Prostate gland (tissue), 2 donors: Measurements from ENCODE around the gene DPEP1.

Experiments
- CTCF ChIP-seq, 4 experiments: fragments of 200-600 bp in 2 of 4; fragments of 450-650 bp in 2 of 4; sonication (generic) in 2 of 4; IDR thresholded peaks; 1 replicate in 3 of 4; 2 replicates in 1 of 4; pipeline ENCODE4 v1.5.1; 2016 to 2019; ENCODE audit warnings: antibody characterized with exemption in 4 of 4, mild to moderate bottlenecking in 2 of 4, moderate library complexity in 2 of 4
- POLR2A ChIP-seq: fragments of 450-650 bp; IDR thresholded peaks from one replicate; pipeline ENCODE4 v1.6.1; 2016; ENCODE audit warnings: antibody characterized with exemption, mild to moderate bottlenecking
- POLR2AphosphoS5 ChIP-seq: sonication (generic); formaldehyde crosslinking; IDR thresholded peaks from one replicate; pipeline ENCODE4 v1.6.1; 2017; ENCODE audit warnings: antibody characterized with exemption

- no peak for TF ChIP-seq CTCF (IDR thresholded peaks at IDR 0.05)
- no peak for TF ChIP-seq POLR2A
- no peak for TF ChIP-seq POLR2AphosphoS5
Observed at GRCh38 chr16:89619840-89620239, 6.4 kb downstream of the DPEP1 start.
